Astrocyte (in vitro differentiated cells and primary cell): ENCODE data around the gene HOXD10.

Experiments
- EZH2 ChIP-seq: IDR thresholded peaks from 2 replicates; pipeline ENCODE4 v1.6.1; 2012; ENCODE audit warnings: mild to moderate bottlenecking, low read length, inconsistent platforms; ENCODE audit not compliant: insufficient read depth
- TF ChIP-seq, protein P1 (sequence below): IDR thresholded peaks from 2 replicates; pipeline ENCODE4 v1.5.1; 2011; ENCODE audit warnings: low read depth, mild to moderate bottlenecking, inconsistent platforms, low read length, moderate library complexity; ENCODE audit not compliant: insufficient read depth

- TF ChIP-seq, protein P1, sequence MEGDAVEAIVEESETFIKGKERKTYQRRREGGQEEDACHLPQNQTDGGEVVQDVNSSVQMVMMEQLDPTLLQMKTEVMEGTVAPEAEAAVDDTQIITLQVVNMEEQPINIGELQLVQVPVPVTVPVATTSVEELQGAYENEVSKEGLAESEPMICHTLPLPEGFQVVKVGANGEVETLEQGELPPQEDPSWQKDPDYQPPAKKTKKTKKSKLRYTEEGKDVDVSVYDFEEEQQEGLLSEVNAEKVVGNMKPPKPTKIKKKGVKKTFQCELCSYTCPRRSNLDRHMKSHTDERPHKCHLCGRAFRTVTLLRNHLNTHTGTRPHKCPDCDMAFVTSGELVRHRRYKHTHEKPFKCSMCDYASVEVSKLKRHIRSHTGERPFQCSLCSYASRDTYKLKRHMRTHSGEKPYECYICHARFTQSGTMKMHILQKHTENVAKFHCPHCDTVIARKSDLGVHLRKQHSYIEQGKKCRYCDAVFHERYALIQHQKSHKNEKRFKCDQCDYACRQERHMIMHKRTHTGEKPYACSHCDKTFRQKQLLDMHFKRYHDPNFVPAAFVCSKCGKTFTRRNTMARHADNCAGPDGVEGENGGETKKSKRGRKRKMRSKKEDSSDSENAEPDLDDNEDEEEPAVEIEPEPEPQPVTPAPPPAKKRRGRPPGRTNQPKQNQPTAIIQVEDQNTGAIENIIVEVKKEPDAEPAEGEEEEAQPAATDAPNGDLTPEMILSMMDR: no peak
- no peak for TF ChIP-seq EZH2
Observed at GRCh38 chr2:176149481-176149938, 32.9 kb downstream of the HOXD10 start.
